A673 (cell line): Measurements from ENCODE around the gene SNX30.

ENCODE experiments used
- CTCF ChIP-seq: fragments of 300-800, 200-600 bp; sonication (generic); conservative IDR thresholded peaks from 2 replicates; pipeline ENCODE4 v1.5.1; 2017; ENCODE audit warnings: low read depth, mild to moderate bottlenecking, antibody characterized with exemption, low read length, moderate library complexity, mixed read lengths
- EZH2 ChIP-seq: fragments of 200-600 bp; sonication (generic); IDR thresholded peaks from 2 replicates; pipeline ENCODE4 v1.6.1; 2017; ENCODE audit warnings: borderline replicate concordance, low read depth, mild to moderate bottlenecking, mixed read lengths, antibody characterized with exemption, low read length; ENCODE audit not compliant: poor library complexity, severe bottlenecking

- no peak for TF ChIP-seq EZH2
- TF ChIP-seq CTCF: no peak
Observed at GRCh38 chr9:112858005-112858404, 107.4 kb downstream of the SNX30 start.
